NT2/D1 (cell line): ENCODE results near the gene SLC22A15.

Experiments
- SUZ12 ChIP-seq: IDR thresholded peaks from 2 replicates; pipeline ENCODE4 v1.6.1; 2011; ENCODE audit not compliant: insufficient read length, insufficient read depth; ENCODE audit errors: extremely low read depth
- YY1 ChIP-seq: IDR thresholded peaks from 2 replicates; pipeline ENCODE4 v1.6.1; 2011; ENCODE audit not compliant: insufficient read length, insufficient read depth
- ZNF274 ChIP-seq: IDR thresholded peaks from 2 replicates; pipeline ENCODE4 v1.6.1; 2011; ENCODE audit warnings: mild to moderate bottlenecking, low read depth, low read length

DNA sequence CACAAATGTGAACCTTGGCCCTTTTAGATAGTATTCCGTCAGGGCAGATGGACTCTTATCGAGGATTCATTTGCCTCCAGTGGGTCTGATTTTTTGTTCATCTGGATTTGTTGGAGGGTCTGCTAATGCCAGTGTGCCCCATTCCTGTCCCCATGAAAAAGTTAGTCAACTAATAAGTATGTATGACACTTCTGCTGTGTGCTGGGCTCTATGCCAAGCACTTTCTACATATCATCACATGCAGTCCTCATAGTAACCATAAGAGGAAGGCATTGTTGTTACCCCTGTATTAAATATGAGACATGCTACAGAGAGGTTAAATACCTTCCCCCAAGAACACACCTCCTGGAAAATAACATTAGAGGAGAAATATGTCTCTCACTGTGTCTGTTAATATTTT is 88.3 kb downstream of the SLC22A15 start:
- TF ChIP-seq YY1 = no peak
- no peak for TF ChIP-seq SUZ12
- no peak for TF ChIP-seq ZNF274
